GM12873 (cell line): ENCODE measurements around the gene KCNJ3.

Experiments used
- CTCF ChIP-seq: IDR thresholded peaks from 2 replicates; pipeline ENCODE4 v1.5.1; 2012; ENCODE audit warnings: low read depth, mild to moderate bottlenecking, moderate library complexity, low read length, control low read depth; ENCODE audit not compliant: insufficient read depth; ENCODE audit errors: missing control alignments

The KCNJ3 gene

GRCh38 chr2:154706660-154707059, 8.2 kb downstream of the KCNJ3 start:
- TF ChIP-seq CTCF, result no peak

GRCh38 chr2:154707994-154708575, 9.6 kb downstream of the KCNJ3 start:
- TF ChIP-seq CTCF, result no peak

GRCh38 chr2:154709215-154709614, 10.7 kb downstream of the KCNJ3 start:
- no peak for TF ChIP-seq CTCF

- no peak for TF ChIP-seq CTCF
These were observed 11.6 kb downstream of the KCNJ3 start for GRCh38 chr2:154710078-154710477.

- TF ChIP-seq CTCF, result no peak
These were observed 12.2 kb downstream of the KCNJ3 start for GRCh38 chr2:154710685-154711084.

GRCh38 chr2:154713675-154714074, 15.2 kb downstream of the KCNJ3 start:
- no peak for TF ChIP-seq CTCF

- TF ChIP-seq CTCF, result no peak
These were observed 22.2 kb downstream of the KCNJ3 start for GRCh38 chr2:154720651-154721050.
